Peyer's patch (tissue), 4 donors: ENCODE results near the gene HTT. TPM values are rescaled to one million over a fixed set of nuclear protein-coding genes. Genes with fewer than 3 reads are reported as not detected.

ENCODE experiments used
- DNase-seq, 3 donors: peaks; one replicate each; pipeline ENCODE4 v3.0.0-alpha.2; 2017 to 2019
- H3K27ac ChIP-seq, 4 donors: fragments of 200-600 bp; sonication (generic); one replicate each; pipeline ENCODE4 v1.5.1; 2016 to 2019
- H3K27me3 ChIP-seq, 2 donors: fragments of 200-600 bp; sonication (generic); one replicate each; pipeline ENCODE4 v1.5.1; 2019
- H3K36me3 ChIP-seq, 3 donors: fragments of 200-600 bp; sonication (generic); one replicate each; pipeline ENCODE4 v1.5.1; 2016 to 2019
- H3K4me1 ChIP-seq, 4 donors: fragments of 200-600 bp; sonication (generic); one replicate each; pipeline ENCODE4 v1.5.1; 2016 to 2019
- H3K4me3 ChIP-seq, 4 donors: fragments of 200-600 bp; sonication (generic); 1 replicate in 3 of 4; 2 replicates in 1 of 4; pipeline ENCODE4 v1.5.1; 2016 to 2019; ENCODE audit warnings: mild to moderate bottlenecking in 1 of 4
- H3K9me3 ChIP-seq, 4 donors: fragments of 200-600 bp; sonication (generic); one replicate each; pipeline ENCODE4 v1.5.1; 2016 to 2019; ENCODE audit warnings: mild to moderate bottlenecking in 1 of 4
- POLR2A ChIP-seq, 2 donors: fragments of 450-650 bp; IDR thresholded peaks; one replicate each; pipeline ENCODE4 v1.5.1; 2017; ENCODE audit warnings: antibody characterized with exemption in 2 of 2, mild to moderate bottlenecking in 2 of 2, moderate library complexity in 2 of 2
- total RNA-seq, 4 donors: library from RNA; depleted of rRNA; stranded (reverse); fragments of >200 nt; gene quantifications; one replicate each; pipeline ENCODE4 v1.1.0, GENCODE V29; 2016
- TF ChIP-seq, protein P1 (sequence below), 6 experiments: fragments of 450-650 bp in 4 of 6; fragments of 200-600 bp in 2 of 6; sonication (generic) in 1 of 6; IDR thresholded peaks; one replicate each; pipeline ENCODE4 v1.5.1; 2017 to 2019; ENCODE audit warnings: antibody characterized with exemption in 6 of 6, mild to moderate bottlenecking in 3 of 6, moderate library complexity in 1 of 6

The HTT gene
- total RNA-seq, 4 donors from 2014 or later: 62.3 to 133 (median 113) TPM

DNA sequence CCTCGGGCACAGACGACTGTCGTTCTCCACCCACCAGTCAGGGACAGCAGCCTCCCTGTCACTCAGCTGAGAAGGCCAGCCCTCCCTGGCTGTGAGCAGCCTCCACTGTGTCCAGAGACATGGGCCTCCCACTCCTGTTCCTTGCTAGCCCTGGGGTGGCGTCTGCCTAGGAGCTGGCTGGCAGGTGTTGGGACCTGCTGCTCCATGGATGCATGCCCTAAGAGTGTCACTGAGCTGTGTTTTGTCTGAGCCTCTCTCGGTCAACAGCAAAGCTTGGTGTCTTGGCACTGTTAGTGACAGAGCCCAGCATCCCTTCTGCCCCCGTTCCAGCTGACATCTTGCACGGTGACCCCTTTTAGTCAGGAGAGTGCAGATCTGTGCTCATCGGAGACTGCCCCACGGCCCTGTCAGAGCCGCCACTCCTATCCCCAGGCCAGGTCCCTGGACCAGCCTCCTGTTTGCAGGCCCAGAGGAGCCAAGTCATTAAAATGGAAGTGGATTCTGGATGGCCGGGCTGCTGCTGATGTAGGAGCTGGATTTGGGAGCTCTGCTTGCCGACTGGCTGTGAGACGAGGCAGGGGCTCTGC lies 166.5 kb downstream of the HTT start:
- TF ChIP-seq POLR2A (IDR thresholded peaks at IDR 0.05): no peak
- TF ChIP-seq, protein P1, sequence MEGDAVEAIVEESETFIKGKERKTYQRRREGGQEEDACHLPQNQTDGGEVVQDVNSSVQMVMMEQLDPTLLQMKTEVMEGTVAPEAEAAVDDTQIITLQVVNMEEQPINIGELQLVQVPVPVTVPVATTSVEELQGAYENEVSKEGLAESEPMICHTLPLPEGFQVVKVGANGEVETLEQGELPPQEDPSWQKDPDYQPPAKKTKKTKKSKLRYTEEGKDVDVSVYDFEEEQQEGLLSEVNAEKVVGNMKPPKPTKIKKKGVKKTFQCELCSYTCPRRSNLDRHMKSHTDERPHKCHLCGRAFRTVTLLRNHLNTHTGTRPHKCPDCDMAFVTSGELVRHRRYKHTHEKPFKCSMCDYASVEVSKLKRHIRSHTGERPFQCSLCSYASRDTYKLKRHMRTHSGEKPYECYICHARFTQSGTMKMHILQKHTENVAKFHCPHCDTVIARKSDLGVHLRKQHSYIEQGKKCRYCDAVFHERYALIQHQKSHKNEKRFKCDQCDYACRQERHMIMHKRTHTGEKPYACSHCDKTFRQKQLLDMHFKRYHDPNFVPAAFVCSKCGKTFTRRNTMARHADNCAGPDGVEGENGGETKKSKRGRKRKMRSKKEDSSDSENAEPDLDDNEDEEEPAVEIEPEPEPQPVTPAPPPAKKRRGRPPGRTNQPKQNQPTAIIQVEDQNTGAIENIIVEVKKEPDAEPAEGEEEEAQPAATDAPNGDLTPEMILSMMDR (IDR thresholded peaks at IDR 0.05): no peak
- no peaks in the 10 kb centered on the region for H3K9me3 ChIP-seq
- H3K27ac ChIP-seq: peak overlapping the region in 3 of 4 donors; percentile 2 to 31 (median 12)
- H3K4me3 ChIP-seq: no peak overlapping the region
- H3K27me3 ChIP-seq: no peaks in the 10 kb centered on the region
- peaks cover 0 to 46% (median 0%) of the 10 kb centered on the region in 3 donors for H3K36me3 ChIP-seq
- H3K4me1 ChIP-seq: no peaks in the 10 kb centered on the region
- DNase-seq: no peak

- H3K36me3 ChIP-seq: peaks cover 0 to 41% (median 0%) of the 10 kb centered on the region in 3 donors
- H3K4me1 ChIP-seq: no peaks in the 10 kb centered on the region
- DNase-seq: no peak
- no peaks in the 10 kb centered on the region for H3K9me3 ChIP-seq
- H3K27me3 ChIP-seq: no peaks in the 10 kb centered on the region
- H3K4me3 ChIP-seq: no peak overlapping the region
- TF ChIP-seq, protein P1 (IDR thresholded peaks at IDR 0.05): no peak
- TF ChIP-seq POLR2A (IDR thresholded peaks at IDR 0.05): no peak
- peak overlapping the region in 1 of 4 donors; percentile 31 for H3K27ac ChIP-seq
Measured at GRCh38 chr4:3241898-3242524, 167.5 kb downstream of the HTT start.

GRCh38 chr4:3243136-3243780 lies 168.8 kb downstream of the HTT start:
- H3K27ac ChIP-seq: no peak overlapping the region
- TF ChIP-seq, protein P1 (IDR thresholded peaks at IDR 0.05): no peak
- TF ChIP-seq POLR2A (IDR thresholded peaks at IDR 0.05): no peak
- DNase-seq: no peak
- no peak overlapping the region for H3K4me3 ChIP-seq
- no peaks in the 10 kb centered on the region for H3K27me3 ChIP-seq
- H3K36me3 ChIP-seq: peaks cover 0 to 32% (median 0%) of the 10 kb centered on the region in 3 donors
- no peaks in the 10 kb centered on the region for H3K4me1 ChIP-seq
- no peaks in the 10 kb centered on the region for H3K9me3 ChIP-seq

DNA sequence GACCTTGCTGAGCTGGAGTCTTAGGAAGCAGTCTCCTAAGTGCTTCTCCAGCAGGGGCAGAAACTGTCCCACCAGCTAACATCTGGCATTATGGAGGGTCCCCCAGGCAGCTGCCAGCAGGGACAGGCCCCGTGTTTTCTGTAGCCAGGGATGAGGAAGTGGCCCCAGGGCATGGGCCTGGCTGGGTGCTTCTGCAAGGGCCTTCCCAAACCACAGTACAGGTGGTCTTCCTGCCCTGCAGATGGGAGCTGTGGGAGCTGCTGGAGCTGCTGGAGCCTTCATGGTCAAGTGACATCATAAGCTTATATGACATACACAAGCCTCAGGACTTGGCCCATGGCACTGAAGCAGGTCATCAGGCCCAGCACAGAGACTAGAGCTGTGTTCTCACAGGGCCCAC lies 169.5 kb downstream of the HTT start:
- H3K27ac ChIP-seq: no peak overlapping the region
- H3K36me3 ChIP-seq: peaks cover 0 to 25% (median 0%) of the 10 kb centered on the region in 3 donors
- H3K27me3 ChIP-seq: no peaks in the 10 kb centered on the region
- DNase-seq: no peak
- TF ChIP-seq, protein P1 (IDR thresholded peaks at IDR 0.05): no peak
- TF ChIP-seq POLR2A (IDR thresholded peaks at IDR 0.05): no peak
- no peaks in the 10 kb centered on the region for H3K9me3 ChIP-seq
- H3K4me1 ChIP-seq: no peaks in the 10 kb centered on the region
- no peak overlapping the region for H3K4me3 ChIP-seq

DNA sequence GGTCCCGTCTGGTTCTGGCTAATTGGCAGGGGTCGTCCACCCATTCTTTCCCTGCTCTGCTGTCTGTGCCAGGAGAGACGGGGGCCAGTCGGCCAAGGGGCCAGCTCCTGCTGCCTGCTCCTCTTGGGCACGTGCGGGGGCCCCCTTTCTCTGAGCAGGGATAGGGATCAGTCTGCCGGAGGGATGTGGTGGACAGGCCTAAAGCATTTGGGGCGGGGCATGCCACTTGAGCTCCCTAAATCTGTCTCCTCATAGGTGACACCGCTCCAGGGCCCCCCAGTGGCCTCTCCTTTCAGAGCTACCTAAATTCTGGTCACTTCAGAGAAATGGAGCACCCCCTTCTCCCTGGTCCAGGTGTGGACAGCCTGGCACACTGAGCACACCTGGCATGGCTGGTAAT lies 170.3 kb downstream of the HTT start:
- no peaks in the 10 kb centered on the region for H3K4me1 ChIP-seq

DNA sequence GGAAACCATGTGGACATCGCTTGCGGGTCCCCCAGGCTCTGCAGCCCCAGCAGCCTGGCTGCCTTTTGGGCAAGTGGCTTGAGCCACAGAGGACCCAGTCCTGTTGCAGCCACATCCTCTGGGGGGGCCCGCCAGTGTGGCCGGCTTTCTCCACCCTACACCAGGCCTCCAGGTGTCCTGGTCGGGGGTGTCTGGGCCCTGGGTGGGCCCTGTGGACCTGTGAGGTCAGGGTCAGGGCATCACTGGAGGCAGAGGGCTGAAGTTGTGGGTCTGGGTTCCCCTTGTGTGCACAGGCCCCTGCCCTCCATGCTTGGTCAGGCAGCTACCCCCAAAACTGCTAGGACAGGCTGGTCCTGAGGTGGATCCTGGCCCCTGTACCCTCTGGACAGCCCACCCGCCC lies 171.2 kb downstream of the HTT start:
- no peak for TF ChIP-seq POLR2A (IDR thresholded peaks at IDR 0.05)
- TF ChIP-seq, protein P1 (IDR thresholded peaks at IDR 0.05): no peak
- H3K27me3 ChIP-seq: no peaks in the 10 kb centered on the region
- H3K4me3 ChIP-seq: no peak overlapping the region
- no peak for DNase-seq
- H3K27ac ChIP-seq: no peak overlapping the region
- peaks cover 0 to 8% (median 0%) of the 10 kb centered on the region in 3 donors for H3K36me3 ChIP-seq
- H3K4me1 ChIP-seq: no peaks in the 10 kb centered on the region
- H3K9me3 ChIP-seq: no peaks in the 10 kb centered on the region

More for the DNA sequence above, 170.3 kb downstream of the HTT start:
- Histone ChIP-seq H3K36me3 (peaks cover 0 to 17% (median 0%) of the 10 kb centered on the region in 3 donors), H3K27me3 (no peaks in the 10 kb centered on the region), H3K27ac (no peak overlapping the region), H3K9me3 (no peaks in the 10 kb centered on the region), H3K4me3 (no peak overlapping the region)
- DNase-seq: no peak
- TF ChIP-seq POLR2A (IDR thresholded peaks at IDR 0.05): no peak
